Choroid plexus epithelial cell (primary cell): Measurements from ENCODE around the gene SYNE2.

ENCODE experiments used
- DNase-seq: peaks from one replicate; pipeline ENCODE4 v3.0.0-alpha.2; 2010; ENCODE audit warnings: low read depth
- H3K4me3 ChIP-seq: 2 replicates; pipeline ENCODE4 v1.5.1; 2011; ENCODE audit warnings: low read depth, mild to moderate bottlenecking, control low read depth, low read length, moderate library complexity
- CTCF ChIP-seq: conservative IDR thresholded peaks from 2 replicates; pipeline ENCODE4 v1.5.1; 2011; ENCODE audit warnings: low read depth, mild to moderate bottlenecking, control low read depth, inconsistent platforms, low read length, moderate library complexity

The SYNE2 gene

DNA sequence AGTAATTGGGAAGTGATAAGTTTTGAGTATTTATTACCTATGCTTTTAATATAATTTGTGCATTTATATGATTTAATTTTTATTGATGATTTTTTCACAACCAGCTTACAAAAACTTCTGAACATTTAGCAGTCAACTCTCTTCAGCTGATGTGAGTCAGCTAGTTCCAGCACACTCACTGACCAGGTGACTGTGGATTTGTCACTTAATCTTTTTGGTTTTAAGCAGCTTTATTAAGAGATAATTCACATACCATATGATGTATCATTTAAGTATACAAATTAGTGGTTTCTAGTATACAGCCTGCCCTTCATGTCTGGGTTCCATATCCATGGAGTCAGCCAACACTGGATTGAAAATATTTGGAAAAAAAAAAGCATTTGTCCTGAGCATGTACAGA is 103.5 kb downstream of the SYNE2 start:
- DNase-seq = no peak
- no peak for TF ChIP-seq CTCF
- no peak overlapping the region for H3K4me3 ChIP-seq

- H3K4me3 ChIP-seq = no peak overlapping the region
- peak; percentile 55 for DNase-seq
- TF ChIP-seq CTCF = no peak
Observed at GRCh38 chr14:63960926-63961567, 108.2 kb downstream of the SYNE2 start.

- DNase-seq = no peak
- no peak overlapping the region for H3K4me3 ChIP-seq
- no peak for TF ChIP-seq CTCF
Observed at GRCh38 chr14:63962906-63963305, 110.1 kb downstream of the SYNE2 start.

DNA sequence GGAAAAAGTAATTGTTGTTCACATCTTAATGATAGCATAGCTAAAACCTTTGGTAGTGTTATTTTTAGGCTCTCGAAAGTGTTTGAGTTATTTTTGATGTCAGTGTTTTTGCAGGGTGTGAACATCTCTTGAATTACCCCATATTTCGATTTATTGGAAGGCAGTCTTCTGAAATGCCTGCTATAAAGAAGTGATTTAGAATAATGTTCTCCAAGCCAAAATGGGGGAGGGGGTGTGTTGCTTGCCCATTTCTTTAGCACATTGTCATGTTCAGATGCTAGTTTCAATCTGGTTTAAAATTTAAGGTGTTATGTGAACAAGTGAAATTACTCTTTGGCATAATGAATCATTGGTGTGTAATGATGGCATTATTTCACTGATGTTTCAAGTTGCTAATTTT is 110.6 kb downstream of the SYNE2 start:
- no peak for DNase-seq
- H3K4me3 ChIP-seq = no peak overlapping the region
- TF ChIP-seq CTCF = no peak

- TF ChIP-seq CTCF = no peak
- H3K4me3 ChIP-seq = no peak overlapping the region
- no peak for DNase-seq
Observed at GRCh38 chr14:63964113-63964512, 111.3 kb downstream of the SYNE2 start.

- H3K4me3 ChIP-seq = no peak overlapping the region
- no peak for TF ChIP-seq CTCF
- no peak for DNase-seq
Observed at GRCh38 chr14:63966407-63966806, 113.6 kb downstream of the SYNE2 start.

- no peak for DNase-seq
- H3K4me3 ChIP-seq = no peak overlapping the region
- TF ChIP-seq CTCF = no peak
Observed at GRCh38 chr14:63972323-63972932, 119.6 kb downstream of the SYNE2 start.
